Mammary epithelial cell (primary cell): ENCODE data around the gene FAM186B.

ENCODE experiments used
- CTCF ChIP-seq, 2 donors: IDR thresholded peaks in 1 of 2; conservative IDR thresholded peaks in 1 of 2; 2 replicates each; pipeline ENCODE4 v1.5.1; 2011 to 2012; ENCODE audit warnings: inconsistent platforms in 2 of 2, low read length in 2 of 2, mild to moderate bottlenecking in 2 of 2, control low read depth in 1 of 2, low read depth in 1 of 2; ENCODE audit not compliant: insufficient read depth in 1 of 2; ENCODE audit errors: extremely low read depth in 1 of 2
- EZH2 ChIP-seq: IDR thresholded peaks from 2 replicates; pipeline ENCODE4 v1.6.1; 2012; ENCODE audit warnings: low read length, inconsistent platforms, borderline replicate concordance

DNA sequence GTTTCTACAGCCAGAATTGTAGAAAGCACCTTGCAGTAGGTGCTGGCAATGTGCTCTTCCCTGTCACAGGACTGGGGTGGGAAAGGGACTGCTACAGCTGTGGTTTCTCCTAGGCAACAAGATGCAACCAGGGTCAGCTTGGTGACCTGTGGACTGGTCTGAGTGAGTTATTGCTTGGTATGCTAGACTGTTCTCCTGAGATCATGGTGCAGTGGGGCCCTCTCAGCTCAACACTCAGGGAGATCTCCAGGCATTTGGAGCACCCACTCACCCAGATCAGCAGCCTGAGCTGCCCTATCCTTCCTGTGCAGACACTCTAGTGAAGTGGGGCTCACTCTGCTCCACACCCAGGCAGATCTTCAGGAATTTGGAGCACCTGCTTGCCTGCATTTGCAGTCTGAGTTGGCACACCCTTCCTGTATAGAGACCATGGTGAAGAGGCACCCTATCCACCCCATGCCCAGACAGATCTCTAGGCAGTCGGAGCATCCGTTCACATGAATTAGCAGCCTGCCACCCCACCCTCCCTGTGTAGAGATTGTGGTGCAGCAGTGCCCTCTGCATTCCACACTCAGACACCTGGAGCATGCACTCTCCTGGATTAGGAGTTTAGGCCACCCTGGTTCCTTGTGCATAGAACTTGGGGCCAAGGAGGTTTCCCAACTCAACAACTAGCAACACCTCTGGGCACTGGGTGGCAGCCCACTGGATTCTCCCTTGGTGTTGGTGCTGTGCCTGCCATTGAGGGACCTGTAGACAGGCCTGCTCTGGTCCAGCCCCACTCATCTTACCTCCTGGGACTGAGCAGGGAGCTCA, 3.8 kb upstream of the FAM186B start:
- TF ChIP-seq CTCF (conservative IDR thresholded peaks at IDR 0.05 in 1 of 2, IDR thresholded peaks at IDR 0.05 in 1 of 2; ENCODE audit: extremely low read depth in 1 of 2, insufficient read depth in 1 of 2, low read depth in 1 of 2, low read length in 2 of 2) (no peak), EZH2 (no peak)
